HG02973 (cell line): Measurements from ENCODE around the gene EVL.
"Not testable (repeated sequence)": the region's sequence is repeated elsewhere in the genome, so short reads cannot be mapped to it uniquely, and the experiment has no call there.

ENCODE experiments used
- ATAC-seq: cut with Tn5 transposase; IDR thresholded peaks from one replicate; pipeline ENCODE4 v1.9.1; 2021; ENCODE audit warnings: moderate library complexity; ENCODE audit not compliant: unreplicated experiment

Gene EVL

DNA sequence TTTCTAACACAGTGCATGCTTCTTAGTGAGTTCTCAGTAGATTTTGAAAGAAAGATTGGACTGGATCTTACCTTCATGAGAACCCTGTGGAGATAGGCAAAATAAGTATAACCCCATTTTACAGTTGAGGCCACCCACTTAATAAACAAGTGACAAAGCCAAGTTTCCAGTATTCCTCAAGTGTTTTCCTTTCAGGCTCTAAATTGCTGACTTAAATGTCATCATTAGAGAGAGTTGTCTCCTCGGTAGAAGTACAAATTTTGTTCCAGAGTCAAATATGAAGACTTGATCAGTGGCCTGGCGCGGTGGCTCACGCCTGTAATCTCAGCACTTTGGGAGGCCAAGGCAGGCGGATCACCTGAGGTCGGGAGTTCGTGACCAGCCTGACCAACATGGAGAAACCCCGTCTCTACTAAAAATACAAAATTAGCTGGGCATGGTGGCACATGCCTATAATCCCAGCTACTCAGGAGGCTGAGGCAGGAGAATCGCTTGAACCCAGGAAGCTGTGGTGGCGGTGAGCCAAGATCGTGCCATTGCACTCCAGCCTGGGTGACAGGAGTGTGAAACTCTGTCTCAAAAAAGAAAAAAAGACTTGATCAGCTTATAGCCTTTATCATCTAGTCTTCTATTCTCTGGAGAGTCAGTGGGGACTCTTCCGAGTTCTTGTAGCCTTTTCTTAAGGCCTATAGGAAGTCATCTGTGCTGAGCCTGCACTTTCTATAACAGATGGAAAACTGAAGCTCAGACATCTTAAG is 708 bp upstream of the EVL start:
- ATAC-seq, result not testable (repeated sequence)

DNA sequence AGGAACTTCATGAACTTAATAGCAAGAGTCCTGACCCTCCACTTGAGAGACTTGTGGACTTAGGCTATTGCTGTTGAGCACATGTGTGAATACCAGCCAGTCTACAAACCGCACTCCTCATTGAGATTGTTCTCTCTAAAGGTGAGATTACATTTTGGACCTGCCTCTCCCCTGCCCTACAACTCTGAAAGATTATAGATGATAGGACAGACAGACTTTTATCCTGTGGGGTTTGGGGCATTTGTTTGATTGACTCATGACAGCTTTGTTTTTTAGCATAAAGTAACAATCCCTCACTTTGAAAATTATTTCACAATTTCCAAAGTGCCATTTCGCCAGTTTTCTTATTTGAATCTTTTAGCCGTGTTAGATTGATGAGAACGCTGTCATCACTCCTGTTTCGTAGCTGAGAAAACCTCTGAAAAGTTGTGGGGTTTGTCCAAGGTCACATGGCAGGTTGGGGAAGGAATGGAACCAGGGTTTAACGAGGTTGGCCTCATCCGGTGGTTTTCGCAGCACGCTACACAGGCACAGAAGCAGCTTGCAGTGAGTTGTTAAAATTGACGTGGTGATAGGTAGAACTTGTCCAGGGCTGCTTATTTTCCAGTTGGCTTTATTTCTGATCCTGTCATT is 836 bp downstream of the EVL start:
- peak; percentile 25 for ATAC-seq

DNA sequence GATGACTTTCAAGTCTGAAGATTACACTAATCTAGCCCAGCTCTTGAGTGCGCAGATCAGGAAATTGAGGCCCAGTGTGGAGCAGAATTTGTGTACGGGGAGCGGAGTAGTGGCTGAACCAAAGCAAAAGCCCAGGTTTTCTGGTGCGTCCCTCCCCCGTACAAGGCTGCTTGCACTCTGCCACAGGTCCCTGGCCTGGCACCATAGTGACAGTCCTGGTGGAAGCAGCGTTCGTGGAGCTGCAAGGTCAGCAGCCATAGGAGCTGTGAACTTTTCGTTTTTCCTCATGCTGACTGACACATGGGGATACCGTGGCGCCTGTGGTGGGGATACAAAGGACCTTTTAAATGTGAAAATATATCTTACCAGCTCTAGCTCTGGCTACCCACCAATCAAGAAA is 1.7 kb downstream of the EVL start:
- ATAC-seq, result no peak

DNA sequence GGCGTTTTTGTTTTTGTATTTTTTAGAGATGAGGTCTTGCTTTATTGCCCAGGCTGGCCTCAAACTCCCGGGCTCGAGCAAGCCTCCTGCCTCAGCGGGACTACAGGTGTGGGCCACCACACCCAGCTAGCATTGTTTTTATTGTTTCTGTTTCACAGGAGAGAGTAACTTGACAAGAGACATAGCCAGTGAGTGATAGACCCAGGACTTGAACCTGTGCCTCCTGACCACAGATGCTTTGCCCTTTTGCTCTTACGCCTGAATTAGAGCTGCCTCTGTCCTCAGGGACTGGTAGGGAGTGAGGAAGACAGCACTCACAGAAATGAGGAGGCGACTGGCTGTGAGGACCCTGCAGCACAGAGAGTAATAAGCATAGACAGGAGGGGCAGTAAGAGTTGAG is 2.3 kb downstream of the EVL start:
- ATAC-seq, result no peak

GRCh38 chr14:100067971-100068959 is 3.0 kb downstream of the EVL start:
- ATAC-seq, result peak; percentile 38

DNA sequence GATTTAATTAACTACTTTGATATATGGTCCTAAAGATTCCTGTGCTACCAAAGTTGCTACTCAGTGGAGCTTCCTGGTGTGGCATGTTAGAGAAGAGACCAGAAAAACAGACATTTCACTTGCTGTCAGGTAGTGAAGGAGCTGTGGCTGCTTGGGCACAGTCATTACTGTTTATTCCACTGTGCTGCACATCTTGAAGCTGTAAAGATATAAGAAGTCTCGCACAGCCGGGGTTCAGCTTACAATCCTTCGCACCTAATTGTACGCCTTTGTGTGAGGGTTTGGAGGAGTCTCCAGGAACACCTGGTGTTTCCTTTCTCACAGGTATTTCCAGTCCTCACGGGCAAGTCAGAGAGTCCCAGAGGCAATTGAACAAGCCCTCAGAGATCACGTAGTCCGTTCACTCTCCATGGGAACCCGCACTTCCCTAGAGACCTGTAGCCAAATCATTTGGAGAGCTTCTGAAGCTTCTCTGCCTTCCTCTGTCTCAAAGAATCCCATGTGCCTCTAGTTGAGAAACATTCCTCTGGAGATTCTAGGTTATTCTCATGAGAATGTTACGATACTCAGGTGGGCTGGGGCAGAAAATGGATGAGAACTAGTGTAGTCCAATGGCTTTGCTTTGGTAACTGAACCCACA is 4.1 kb downstream of the EVL start:
- no peak for ATAC-seq

DNA sequence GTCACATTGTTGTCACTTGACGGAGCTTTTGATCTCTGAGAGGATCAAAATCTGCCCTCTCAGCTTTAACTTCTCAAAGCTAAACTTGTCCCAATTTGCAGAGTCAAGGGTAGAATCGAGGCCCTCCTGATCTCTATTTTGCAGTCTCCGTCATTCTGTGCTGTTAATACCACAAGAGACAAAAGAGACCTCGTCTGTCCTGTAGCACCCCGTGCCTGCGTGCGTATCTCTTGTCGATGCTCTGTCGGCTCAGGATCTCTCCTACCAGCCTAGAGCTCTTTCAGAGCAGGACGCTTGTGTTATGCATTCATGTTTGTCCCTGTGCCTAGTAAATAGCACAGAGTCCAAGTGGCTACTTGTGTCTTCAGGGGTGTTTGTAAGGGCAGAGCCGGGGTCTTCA is 5.1 kb downstream of the EVL start:
- ATAC-seq, result no peak

DNA sequence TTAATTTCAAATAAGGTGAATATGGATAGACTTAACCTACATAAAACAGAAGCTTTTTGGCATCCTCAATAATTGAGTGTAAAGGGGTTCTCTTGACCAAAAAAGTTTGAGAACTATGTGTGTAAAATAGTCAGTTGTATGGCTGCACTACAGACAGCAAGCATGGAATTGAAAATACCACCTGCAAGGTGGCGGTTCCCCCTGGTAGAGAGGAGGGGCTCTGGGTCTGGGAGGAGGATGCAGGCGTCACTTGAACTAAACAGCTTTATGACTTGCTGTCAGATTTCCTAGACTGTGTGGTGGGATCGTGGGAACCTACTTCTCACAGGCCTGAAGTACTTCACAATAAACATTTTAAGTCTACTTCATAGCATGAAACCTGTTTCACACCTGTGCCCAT is 6.3 kb downstream of the EVL start:
- no peak for ATAC-seq

DNA sequence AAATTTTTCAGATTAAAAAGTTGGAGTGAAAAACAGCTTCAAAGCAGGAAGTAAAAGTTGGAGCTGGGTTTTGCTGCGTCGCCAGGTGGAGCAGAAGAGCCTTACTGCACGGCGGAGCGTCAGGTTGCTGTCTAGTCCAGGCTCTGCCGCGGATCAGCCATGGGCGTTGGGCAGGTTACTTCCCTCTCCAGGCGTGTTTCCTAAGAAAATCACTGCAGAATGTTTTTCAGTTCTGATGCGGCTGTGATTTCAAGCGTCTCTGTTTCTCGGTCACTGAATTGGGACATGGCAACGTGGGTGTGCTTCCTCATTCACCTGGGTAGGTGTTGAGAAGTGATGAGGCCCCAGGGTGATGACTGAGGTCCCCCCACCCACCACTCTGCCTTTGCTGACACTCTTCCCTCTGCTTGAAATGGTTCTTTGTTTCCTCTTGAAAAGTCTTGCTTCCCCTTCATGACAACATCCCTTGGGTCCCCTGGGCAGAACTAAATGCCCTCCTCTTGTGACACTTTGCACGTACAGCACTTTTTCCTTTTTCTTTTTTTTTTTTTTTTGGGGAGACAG is 7.6 kb downstream of the EVL start:
- ATAC-seq, result peak; percentile 30

- no peak for ATAC-seq
Measured at GRCh38 chr14:100073576-100074430, 8.6 kb downstream of the EVL start.

DNA sequence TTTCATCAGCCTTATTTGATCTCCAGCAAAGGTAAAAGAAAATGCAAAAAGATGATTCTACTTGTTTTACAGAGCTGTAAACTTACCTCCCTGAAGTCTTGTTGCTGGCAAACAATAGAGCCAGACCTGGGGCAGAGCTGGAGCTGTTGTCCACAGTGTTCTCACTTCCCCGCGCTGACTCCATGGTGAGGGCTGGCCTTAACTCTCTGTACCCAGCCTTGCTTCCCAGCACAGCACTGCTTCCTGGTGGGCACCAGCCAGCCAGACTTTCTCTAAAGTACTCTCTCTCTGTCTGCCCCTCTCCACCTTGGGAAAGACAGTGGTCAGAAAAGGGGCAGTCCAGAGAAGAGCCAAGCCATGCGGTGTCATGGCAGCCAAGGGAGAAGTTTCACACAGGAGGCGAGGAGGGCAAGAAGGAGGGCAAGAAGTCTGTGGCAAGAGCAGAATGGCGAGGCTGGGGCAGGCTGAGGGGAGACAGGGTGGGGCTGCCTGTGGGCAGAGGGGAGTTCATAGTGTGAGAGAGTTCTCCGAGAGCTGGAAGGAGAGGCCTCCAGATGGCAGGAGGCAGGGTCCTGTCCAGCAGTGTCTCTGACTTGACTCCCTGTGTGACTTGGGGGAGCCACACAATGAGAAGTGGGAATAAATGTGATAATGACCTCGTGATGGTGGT is 9.3 kb downstream of the EVL start:
- ATAC-seq, result no peak

DNA sequence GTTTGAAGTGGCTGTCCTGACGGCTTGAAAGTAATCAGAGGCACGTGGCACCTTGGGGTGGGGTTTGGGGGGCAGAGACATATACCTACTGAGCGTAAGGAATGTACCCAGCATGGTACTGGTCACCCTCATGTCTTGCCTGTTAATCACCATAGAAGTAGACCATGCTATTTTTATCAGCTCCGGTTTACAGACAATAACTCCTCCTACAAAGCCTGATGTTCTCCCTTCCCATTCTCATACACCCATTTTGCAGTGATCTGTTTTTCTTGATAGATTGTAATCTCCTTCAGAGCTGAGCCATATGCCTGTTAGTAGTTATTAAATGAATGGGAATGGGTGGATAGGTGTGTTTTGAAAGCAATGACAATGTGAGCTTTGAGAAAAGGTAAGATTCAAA is 10.5 kb downstream of the EVL start:
- ATAC-seq, result no peak

GRCh38 chr14:100076133-100076532 is 10.9 kb downstream of the EVL start:
- ATAC-seq, result no peak

DNA sequence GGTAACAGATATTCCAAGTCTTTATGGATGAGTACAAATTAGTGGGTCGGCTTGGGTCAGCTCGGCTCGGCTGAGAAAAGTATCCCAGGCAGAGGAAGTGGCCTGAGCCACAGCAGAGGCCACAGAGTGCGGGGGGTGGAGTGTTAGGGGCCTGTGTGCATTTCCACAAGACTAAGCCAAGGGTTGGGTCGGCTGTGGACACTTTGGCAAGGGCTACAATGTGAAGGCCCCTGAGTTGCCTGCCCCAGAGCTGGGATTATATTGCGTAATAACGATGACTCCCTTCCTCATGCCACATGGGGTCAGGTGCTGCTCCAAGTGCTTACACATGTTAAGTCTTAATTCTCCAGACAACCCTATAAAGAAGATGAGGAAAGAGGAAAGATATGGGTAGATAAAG is 11.4 kb downstream of the EVL start:
- no peak for ATAC-seq

DNA sequence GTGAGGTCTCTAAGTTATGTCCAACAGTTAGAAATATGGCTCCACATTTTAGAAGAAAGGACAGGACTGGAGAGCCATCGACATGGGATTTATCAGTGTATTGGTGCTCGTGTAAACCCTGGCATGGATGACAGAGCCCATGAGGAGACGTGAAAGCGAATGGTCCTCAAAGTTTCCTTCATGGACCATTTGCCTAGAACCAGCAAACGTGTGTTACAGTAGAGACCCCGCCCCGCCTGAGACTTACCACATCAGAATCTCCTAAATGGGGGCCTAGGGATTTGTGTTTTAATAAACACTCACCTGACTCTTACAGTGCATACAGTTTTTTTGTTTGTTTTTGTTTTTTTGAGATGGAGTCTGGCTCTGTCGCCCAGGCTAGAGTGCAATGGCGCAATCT is 12.2 kb downstream of the EVL start:
- ATAC-seq, result no peak

GRCh38 chr14:100078216-100078803 is 13.1 kb downstream of the EVL start:
- no peak for ATAC-seq

GRCh38 chr14:100078997-100079725 is 13.9 kb downstream of the EVL start:
- ATAC-seq, result peak; percentile 59

- ATAC-seq, result no peak
Measured at GRCh38 chr14:100079726-100080005, 14.4 kb downstream of the EVL start.
